HL-60 (cell line): ENCODE results near the gene BICD2.

Experiments used
- TF ChIP-seq, protein P1 (sequence below): IDR thresholded peaks from one replicate; pipeline ENCODE4 v1.5.1; 2011; ENCODE audit warnings: low read length, control low read depth, inconsistent platforms; ENCODE audit not compliant: insufficient read depth
- TF ChIP-seq, protein P2 (sequence below): IDR thresholded peaks from 2 replicates; pipeline ENCODE4 v1.6.1; 2012; ENCODE audit warnings: low read depth; ENCODE audit not compliant: insufficient replicate concordance

DNA sequence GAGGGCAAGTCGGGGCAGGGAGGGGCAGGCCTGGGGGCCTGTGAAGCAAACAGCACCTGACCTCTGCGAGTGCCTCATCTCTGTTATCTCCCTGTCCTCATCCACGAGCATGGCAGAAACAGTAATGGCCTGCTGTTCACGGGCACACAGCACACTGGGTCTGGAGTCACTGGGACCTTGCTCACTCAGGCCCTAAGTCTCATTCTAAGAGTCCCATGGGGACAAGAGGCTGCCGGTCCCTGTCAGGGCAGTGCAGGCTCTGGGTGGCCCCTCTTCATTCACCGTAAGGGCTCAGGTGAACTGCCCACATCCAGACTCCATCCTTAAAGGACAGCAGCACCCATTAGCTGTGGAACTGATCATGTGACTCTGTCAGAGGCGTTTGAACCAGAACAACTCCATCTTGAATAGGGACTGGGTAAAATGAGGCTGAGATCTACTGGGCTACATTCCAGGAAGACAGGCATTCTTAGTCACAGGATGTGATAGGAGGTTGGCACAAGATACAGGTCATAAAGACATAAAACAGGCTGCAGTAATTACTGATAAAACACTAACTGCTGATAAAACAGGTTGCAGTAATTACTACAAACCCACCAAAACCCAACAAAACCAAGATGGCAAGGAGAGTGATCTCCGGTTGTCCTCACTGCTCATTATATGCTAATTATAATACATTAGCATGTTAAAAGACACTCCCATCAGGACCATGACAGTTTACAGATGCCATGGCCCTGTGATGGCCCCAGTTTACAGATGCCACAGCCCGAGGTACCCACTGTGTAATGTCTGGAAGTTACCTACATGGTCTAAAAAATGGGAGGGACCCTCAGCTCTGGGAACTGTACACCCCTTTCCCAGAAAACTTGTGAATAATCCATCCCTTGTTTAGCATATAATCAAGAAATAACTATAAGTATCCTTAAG lies 28.7 kb downstream of the BICD2 start:
- TF ChIP-seq, protein P1, sequence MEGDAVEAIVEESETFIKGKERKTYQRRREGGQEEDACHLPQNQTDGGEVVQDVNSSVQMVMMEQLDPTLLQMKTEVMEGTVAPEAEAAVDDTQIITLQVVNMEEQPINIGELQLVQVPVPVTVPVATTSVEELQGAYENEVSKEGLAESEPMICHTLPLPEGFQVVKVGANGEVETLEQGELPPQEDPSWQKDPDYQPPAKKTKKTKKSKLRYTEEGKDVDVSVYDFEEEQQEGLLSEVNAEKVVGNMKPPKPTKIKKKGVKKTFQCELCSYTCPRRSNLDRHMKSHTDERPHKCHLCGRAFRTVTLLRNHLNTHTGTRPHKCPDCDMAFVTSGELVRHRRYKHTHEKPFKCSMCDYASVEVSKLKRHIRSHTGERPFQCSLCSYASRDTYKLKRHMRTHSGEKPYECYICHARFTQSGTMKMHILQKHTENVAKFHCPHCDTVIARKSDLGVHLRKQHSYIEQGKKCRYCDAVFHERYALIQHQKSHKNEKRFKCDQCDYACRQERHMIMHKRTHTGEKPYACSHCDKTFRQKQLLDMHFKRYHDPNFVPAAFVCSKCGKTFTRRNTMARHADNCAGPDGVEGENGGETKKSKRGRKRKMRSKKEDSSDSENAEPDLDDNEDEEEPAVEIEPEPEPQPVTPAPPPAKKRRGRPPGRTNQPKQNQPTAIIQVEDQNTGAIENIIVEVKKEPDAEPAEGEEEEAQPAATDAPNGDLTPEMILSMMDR = no peak
- TF ChIP-seq, protein P2, sequence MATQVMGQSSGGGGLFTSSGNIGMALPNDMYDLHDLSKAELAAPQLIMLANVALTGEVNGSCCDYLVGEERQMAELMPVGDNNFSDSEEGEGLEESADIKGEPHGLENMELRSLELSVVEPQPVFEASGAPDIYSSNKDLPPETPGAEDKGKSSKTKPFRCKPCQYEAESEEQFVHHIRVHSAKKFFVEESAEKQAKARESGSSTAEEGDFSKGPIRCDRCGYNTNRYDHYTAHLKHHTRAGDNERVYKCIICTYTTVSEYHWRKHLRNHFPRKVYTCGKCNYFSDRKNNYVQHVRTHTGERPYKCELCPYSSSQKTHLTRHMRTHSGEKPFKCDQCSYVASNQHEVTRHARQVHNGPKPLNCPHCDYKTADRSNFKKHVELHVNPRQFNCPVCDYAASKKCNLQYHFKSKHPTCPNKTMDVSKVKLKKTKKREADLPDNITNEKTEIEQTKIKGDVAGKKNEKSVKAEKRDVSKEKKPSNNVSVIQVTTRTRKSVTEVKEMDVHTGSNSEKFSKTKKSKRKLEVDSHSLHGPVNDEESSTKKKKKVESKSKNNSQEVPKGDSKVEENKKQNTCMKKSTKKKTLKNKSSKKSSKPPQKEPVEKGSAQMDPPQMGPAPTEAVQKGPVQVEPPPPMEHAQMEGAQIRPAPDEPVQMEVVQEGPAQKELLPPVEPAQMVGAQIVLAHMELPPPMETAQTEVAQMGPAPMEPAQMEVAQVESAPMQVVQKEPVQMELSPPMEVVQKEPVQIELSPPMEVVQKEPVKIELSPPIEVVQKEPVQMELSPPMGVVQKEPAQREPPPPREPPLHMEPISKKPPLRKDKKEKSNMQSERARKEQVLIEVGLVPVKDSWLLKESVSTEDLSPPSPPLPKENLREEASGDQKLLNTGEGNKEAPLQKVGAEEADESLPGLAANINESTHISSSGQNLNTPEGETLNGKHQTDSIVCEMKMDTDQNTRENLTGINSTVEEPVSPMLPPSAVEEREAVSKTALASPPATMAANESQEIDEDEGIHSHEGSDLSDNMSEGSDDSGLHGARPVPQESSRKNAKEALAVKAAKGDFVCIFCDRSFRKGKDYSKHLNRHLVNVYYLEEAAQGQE = no peak
